Hepatic stellate cell (primary cell): Measurements from ENCODE around the gene CCL22.

Experiments used
- DNase-seq: peaks from one replicate; pipeline ENCODE4 v3.0.0; 2011; ENCODE audit warnings: low spot score

CCL22 gene

DNA sequence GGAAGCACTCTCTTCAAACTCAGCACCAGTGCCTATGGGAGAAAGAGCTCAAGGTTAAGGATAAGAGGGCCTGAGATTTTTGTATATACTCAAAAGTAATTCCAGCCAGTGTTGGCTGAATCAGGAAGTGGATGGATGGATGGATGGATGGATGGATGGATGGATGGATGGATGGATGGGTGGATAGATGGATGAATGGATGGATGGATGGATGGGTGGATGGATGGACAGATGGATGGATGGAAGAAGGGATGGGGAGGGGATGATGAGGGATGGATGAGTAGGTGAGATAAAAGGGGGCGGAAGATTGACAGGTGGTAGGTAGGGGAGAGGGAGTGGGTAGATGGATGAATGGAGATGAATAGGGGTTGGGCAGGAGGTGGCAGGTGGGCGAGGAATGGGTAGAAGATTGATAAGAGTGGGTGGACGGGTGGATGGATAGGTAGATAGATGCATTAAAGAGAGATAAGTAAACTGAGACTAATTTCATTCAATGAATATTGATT lies 17.8 kb downstream of the CCL22 start:
- DNase-seq: no peak

DNA sequence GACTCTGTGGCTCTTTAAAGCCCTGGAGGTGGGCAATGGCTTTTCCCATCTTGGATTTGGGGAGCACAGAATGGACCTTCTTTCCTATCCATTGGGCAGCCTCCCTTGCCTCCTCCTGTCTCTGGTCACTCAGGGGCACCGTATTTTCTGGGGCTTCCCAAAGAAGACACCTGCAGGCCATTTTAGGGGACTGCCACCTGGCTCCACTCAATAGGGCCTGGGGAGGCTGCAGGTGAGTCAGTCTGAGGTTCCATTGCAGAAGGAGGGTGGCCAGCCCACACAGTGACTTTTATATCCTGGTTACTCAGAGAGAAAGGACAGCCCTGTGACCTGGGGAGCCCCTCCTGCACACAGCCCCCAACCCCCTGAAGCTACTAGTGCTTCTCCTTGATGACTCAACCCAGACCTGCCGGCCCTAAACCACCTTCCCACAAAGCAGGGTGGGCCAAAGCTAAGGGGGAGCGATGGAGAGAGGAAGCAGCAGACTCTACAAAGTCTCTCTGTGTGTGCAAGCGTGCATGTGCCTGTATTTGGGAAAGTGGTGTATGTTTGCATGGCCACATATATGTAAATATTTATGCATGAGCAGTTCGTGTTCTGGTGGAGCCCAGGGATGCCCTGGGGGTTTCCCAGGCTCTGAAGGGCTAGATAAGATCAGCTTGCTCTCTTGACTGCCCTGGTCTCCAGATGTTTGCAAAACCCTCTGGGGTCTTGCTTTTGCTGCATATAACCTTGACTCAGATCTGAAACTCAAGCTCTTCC lies 18.7 kb downstream of the CCL22 start:
- DNase-seq: no peak

DNA sequence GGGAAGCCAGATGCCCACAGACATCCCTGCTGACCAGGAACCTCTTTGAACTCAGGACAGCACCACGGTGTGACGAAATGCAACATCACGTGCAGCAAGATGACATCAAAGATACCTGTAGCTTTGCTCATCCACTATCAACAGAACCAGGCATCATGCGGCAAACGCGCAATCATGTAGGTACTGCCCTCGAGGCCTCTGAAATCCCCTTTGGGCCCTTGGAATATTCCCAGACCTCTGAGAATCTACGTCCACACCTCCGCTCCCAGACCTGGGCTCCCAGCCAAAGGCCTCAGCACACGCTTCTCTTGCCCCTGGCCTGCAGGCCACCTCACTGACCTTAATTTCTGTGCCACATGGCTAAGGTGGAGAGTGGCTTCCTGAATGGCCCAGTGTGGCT lies 21.0 kb downstream of the CCL22 start:
- no peak for DNase-seq

DNA sequence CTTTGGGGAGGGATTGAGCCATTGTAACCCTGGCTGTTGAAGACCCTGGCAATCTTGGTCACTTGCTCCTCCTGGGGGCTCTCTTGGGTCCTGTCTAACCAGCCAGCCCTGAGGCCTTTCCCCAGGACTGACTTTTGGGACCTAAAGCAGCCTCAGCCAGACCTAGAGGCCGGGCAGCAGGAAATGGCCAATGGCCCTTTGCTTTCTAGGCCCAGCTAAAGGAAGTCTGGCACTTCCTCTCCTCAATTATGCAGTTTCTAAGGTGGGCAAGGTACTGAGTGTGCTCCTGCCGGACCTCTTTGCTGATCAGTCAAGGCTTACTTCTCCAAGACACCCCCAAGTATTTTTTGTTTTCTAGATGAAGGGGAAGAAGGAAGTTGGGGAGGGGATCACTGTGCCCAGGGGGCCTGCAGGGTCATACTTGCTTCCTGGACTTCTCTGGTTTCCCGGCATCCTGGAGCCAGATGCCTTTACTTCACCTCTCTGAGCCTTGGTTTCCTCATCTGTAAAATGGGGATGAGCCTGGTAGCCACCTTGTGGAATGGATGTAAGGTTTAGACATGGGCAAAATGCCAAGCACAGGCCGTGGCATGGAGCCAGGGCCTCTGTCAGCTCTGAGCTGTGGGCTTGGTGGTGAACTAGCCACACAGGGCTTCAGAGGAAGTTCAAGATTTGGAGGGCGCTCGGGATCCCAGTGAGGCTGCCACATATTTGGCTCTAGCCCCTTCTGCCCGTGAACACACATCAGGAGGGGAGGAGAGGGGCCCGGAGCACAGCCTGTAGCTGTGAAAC lies 22.3 kb downstream of the CCL22 start:
- DNase-seq: no peak

DNA sequence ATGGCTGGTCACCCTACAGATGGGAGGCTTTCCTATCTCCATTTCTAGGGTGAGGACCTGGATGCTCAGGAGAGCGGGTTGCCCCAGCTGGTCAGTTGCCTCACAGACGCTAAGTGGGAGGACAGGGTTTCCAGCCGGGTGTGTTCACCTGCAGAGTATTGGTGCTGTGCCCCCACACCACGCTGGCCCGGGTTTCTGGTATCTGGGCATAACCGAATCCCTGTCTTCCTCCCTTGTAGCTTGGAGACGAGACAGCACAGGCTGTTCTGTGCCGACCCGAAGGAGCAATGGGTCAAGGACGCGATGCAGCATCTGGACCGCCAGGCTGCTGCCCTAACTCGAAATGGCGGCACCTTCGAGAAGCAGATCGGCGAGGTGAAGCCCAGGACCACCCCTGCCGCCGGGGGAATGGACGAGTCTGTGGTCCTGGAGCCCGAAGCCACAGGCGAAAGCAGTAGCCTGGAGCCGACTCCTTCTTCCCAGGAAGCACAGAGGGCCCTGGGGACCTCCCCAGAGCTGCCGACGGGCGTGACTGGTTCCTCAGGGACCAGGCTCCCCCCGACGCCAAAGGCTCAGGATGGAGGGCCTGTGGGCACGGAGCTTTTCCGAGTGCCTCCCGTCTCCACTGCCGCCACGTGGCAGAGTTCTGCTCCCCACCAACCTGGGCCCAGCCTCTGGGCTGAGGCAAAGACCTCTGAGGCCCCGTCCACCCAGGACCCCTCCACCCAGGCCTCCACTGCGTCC lies 23.4 kb downstream of the CCL22 start:
- DNase-seq: no peak

DNA sequence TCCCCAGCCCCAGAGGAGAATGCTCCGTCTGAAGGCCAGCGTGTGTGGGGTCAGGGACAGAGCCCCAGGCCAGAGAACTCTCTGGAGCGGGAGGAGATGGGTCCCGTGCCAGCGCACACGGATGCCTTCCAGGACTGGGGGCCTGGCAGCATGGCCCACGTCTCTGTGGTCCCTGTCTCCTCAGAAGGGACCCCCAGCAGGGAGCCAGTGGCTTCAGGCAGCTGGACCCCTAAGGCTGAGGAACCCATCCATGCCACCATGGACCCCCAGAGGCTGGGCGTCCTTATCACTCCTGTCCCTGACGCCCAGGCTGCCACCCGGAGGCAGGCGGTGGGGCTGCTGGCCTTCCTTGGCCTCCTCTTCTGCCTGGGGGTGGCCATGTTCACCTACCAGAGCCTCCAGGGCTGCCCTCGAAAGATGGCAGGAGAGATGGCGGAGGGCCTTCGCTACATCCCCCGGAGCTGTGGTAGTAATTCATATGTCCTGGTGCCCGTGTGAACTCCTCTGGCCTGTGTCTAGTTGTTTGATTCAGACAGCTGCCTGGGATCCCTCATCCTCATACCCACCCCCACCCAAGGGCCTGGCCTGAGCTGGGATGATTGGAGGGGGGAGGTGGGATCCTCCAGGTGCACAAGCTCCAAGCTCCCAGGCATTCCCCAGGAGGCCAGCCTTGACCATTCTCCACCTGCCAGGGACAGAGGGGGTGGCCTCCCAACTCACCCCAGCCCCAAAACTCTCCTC lies 24.1 kb downstream of the CCL22 start:
- no peak for DNase-seq

DNA sequence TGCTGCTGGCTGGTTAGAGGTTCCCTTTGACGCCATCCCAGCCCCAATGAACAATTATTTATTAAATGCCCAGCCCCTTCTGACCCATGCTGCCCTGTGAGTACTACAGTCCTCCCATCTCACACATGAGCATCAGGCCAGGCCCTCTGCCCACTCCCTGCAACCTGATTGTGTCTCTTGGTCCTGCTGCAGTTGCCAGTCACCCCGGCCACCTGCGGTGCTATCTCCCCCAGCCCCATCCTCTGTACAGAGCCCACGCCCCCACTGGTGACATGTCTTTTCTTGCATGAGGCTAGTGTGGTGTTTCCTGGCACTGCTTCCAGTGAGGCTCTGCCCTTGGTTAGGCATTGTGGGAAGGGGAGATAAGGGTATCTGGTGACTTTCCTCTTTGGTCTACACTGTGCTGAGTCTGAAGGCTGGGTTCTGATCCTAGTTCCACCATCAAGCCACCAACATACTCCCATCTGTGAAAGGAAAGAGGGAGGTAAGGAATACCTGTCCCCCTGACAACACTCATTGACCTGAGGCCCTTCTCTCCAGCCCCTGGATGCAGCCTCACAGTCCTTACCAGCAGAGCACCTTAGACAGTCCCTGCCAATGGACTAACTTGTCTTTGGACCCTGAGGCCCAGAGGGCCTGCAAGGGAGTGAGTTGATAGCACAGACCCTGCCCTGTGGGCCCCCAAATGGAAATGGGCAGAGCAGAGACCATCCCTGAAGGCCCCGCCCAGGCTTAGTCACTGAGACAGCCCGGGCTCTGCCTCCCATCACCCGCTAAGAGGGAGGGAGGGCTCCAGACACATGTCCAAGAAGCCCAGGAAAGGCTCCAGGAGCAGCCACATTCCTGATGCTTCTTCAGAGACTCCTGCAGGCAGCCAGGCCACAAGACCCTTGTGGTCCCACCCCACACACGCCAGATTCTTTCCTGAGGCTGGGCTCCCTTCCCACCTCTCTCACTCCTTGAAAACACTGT lies 25.0 kb downstream of the CCL22 start:
- peak; percentile 51 for DNase-seq

DNA sequence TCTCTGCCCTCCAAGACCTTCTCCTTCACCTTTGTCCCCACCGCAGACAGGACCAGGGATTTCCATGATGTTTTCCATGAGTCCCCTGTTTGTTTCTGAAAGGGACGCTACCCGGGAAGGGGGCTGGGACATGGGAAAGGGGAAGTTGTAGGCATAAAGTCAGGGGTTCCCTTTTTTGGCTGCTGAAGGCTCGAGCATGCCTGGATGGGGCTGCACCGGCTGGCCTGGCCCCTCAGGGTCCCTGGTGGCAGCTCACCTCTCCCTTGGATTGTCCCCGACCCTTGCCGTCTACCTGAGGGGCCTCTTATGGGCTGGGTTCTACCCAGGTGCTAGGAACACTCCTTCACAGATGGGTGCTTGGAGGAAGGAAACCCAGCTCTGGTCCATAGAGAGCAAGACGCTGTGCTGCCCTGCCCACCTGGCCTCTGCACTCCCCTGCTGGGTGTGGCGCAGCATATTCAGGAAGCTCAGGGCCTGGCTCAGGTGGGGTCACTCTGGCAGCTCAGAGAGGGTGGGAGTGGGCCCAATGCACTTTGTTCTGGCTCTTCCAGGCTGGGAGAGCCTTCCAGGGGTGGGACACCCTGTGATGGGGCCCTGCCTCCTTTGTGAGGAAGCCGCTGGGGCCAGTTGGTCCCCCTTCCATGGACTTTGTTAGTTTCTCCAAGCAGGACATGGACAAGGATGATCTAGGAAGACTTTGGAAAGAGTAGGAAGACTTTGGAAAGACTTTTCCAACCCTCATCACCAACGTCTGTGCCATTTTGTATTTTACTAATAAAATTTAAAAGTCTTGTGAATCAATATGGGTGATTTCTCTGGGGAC lies 25.9 kb downstream of the CCL22 start:
- DNase-seq: no peak

DNA sequence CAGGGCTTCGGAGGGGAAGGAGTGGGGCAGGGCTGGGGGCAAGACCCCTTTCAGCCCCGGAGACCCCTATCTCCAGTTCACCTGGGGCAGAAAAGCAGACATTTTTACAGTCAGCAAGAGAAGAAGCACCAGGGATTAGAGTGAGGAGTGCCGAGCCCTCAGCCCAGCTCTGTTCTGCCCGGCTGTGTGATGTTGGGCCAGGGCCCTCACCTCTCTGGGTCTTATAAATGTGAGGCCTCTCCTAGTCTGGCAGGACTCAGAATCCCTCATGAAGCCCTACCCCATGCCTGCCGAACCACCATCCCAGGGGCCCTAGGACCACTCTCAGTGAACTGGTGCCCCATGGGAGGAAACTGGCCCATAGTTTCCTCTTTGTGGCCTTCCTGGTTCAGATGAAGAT lies 26.5 kb downstream of the CCL22 start:
- DNase-seq: no peak

DNA sequence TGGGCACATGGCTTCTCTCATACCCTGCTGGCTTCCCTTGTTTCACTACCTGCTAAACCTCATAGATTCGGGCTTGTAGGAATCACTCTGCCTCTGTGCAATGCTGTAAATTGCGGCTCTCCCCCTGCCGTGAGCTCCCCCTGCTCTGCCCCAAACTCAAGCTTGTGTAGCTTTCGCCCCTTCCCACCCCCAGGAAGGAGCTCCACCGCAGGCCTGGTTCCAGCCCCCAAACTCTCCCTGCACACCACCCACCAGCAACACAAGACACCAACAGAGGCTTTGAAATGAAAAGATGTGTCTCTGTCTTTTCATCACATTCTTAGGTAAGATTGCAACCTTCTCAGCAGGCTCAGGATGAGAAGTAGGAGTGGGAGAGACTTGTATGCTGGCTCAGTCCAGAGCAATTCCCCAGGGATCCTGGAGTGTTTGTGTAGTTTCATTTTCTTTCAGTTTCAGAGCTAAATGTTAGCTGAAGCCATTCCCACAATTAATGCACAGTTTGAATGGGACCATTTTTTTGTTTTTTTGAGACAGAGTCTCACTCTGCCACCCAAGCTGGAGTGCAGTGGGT lies 27.9 kb downstream of the CCL22 start:
- peak; percentile 75 for DNase-seq

DNA sequence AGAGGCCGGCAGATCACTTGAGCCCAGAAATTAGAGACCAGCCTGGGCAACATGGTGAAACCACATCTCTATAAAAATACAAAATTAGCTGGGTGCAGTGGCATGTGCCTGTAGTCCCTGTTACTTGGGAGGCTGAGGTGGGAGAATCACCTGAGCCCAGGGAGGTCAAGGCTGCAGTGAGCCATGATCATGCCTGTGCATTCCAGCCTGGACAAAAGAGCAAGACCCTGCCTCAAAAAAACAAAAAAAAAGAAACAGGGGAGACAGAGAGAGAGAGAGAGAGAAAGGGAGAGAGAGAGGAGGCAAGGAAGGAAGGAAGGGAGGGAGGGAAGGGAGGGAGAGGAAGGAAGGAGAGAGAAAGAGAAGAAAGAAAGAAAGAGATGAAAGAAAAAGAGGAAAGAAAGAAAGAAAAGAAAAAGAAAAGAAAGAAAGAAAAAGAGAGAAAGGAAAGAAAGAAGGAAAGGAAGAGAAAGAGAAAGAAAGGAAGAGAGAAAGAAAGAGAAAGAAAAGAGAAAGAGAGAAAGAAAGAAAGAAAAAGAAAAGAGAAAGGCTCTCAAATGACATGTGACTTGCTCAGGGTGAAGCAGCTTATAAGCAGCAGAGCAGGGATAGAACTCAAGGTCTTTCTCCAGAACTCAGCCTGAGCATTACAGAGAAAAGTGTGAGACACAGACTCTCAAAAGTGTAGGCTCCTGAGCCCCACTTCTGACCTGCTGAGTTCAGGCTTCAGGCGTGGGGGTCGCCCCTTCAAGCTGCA lies 29.2 kb downstream of the CCL22 start:
- no peak for DNase-seq

DNA sequence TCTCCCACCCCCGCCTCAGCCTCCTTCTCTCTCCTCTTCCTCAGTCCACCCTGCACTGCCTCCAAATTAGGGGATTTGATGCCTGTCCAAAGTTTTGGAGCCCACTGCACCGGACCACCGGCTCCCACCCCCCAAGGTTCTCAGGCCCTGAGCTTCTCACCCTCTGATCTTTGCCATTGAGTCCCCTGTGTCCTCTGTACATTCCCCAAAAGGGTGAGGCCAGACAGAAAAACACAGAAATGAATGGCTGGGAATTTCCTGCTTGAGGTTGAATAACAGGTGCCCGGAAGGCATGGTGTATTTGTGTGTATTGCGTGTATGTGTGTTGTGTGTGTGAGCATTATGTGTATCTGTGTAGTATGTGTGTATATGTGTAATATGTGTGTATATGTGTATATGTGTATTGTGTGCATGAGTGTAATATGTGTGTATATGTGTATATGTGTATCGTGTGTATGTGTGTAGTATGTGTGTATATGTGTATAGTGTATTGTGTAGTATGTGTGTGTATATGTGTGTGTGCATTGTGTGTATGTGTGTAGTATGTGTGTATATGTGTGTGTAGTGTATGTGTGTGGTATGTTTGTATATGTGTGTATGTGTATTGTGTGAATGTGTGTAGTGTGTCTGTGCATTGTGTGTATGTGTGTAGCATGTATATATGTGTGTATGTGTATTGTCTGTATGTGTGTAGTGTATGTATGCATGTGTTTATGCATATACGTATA lies 29.9 kb downstream of the CCL22 start:
- DNase-seq: no peak

DNA sequence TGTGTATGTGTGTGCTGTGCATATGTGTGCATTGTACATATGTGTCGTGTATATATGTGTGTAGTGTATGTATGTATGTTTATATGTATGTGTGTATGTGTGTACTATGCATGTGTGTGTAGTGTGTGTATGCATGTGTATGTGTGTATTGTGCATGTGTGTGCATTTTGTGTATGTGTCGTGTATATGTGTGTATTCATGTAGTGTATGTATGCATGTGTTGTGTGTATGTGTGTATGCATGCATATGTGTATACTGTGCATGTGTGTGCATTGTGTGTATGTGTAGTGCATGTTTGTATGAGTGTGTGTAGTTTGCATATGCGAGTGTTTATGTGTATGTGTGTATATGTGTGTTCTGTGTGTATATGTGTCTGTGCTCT lies 30.5 kb downstream of the CCL22 start:
- DNase-seq: no peak

DNA sequence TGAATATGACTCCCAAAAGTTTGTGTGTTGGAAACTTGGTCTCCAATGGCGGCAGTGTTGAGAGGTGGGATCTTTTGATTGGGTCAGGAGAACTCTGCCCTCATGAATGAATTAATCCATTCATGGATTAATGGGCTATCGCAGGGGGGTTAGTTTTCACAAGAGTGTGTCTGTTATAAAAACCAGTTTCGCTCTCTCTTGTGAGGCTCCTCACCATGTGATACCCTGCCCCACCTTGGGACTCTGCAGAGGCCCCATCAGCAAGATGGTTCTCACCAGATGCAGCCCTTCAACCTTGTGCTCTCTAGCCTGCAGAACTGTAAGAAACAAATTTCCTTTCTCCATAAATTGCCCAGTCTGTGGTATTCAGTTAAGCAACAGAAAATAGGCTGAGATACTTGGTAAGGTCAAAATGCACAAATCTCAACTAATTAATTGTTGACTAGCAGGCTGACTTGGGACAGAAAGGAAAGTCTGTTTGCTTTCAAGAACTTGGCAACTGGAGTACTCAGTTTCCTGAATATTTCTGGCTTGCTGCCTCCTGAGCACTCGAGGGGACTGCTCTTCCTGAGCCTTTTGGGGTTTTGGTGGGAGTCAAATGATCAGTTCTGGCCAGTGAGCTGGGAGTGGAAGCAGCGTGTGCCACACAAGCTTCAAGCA lies 32.2 kb downstream of the CCL22 start:
- no peak for DNase-seq

DNA sequence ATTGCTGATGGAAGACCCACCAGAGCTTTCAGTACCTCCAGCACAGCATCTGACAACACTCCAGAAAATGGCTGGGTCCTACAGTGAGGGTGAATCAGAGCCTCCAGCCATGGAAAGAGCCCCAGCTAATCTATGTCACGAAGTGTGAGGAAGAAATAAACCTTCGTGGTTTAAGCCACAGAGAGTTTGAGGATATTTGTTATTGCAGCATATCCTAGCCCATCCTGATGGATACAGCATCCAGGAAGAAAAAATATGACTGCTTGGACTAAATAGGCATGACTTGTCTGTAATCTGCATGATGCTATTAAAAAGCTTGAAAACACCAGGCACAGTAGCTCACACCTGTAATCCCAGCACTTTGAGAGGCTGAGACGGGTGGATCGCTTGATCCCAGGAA lies 32.7 kb downstream of the CCL22 start:
- DNase-seq: no peak

DNA sequence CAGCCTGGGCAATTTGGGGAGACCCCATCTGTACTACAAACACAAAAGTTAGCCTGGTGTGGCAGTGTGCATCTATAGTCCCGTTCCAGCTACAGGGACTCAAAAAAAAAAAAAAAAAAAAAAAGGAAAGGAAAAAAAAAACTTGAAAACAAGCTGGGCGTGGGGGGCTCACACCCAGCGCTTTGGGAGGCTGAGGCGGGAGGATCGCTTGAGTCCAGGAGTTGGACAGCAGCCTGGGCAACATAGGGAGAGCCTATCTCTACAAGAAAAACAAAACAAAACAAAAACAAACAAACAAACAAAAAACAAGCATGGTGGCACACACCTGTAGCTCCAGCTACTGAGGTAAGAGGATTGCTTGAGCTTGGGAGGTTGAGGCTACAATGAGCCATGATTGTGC lies 33.1 kb downstream of the CCL22 start:
- no peak for DNase-seq

DNA sequence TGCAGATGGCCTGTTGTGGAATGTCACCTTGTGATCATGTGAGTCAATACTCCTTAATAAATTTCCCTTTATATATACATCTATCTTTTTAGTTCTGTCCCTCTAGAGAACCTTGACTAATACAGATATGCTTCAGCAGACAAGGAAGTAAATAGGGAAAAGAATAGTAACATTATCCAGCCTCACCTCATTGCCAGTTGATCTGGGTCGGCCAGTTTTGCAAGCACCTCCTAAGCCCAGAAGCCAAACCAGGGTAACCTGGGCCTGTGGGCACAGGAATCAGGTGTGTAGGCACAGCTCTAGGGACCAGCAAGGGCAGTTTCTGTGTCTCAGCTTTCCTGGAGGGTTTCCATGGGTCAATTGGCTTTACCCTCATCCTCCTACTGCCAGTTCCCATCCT lies 34.1 kb downstream of the CCL22 start:
- no peak for DNase-seq

DNA sequence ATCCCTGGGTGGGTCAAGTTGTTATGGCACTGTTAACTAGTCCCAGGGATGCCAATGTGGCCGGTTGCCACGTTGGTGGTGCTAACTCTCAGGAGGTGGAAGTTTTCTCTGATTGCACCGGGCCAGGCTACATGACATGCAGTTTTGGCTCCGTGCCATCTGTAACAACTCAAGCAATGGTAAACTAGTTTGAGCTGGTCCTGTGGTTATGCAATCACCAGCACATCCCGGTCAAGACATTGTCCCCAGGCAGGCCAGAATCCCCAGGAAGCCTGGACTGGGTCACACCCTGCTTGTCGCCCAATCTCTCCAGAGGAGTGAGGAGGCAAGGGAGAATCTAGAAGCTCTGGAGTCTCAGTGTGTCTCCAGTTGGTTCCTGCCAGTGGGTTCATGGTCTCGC lies 35.9 kb downstream of the CCL22 start:
- DNase-seq: no peak
